NCI-H446 treated with DMSO at 0.1 percent for 48 hours (cell line): ENCODE results near the gene CAPS.
"Not testable (repeated sequence)": the region's sequence is repeated elsewhere in the genome, so short reads cannot be mapped to it uniquely, and the experiment has no call there.

Source experiments
- DNase-seq: peaks from one replicate; lab custom pipeline; 2025; lab: John Stamatoyannopoulos, UW

Gene CAPS

DNA sequence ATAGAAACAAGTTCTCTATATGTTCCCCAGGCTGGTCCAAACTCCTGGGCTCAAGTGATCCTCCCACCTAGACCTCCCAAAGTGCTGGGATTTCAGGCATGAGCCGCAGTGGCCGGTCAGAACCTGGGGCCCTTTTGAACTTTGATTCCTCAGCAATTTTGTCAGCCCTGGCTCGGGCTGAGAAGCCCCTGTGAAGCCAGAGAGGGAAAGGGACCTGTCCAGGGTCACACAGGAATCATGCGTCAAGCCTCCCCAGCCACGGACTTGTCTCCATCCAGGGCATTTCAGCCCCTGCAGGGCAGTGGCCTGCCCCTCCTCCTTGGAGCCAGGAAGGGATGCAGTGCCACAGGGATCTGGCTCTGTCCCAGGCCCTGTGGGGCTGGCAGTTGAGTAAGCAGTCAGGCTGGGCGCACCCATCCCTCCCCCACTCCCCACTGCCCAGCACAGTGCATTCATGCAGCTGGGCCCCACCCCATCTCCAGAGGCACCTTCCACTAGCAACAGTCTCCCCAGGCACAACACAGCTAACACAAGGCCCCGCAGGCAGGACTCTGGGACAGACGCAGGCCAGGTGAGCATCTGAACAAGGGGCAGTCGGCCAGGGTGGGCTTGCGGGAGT, at the start of gene CAPS:
TSS of gene CAPS (plus strand) at position 516 of the 619 bp plus-strand sequence. CDS start 153 bp downstream, outside the sequence.
- no peak for DNase-seq

- DNase-seq: no peak
These were observed 49.1 kb upstream of the CAPS start for GRCh38 chr19:5864725-5865486.

DNA sequence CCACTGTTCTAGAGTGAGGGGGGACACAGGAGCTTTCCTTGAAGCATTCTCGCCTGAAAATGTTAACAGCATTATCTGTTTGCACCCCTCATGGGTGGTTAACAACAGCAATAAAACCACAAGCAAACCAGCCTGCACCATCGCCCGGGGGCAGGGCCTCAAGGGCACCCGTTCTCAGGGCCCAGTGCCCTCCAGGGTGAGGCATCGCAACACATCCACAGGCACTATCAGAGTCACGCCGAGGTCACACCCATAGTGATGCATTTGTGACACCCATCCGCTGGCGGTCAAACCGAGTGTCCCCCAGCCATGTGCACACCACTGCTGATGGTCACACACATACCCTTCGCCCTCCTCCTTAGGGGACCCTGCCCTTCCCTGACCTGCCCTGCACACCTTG, 48.3 kb upstream of the CAPS start:
- no peak for DNase-seq

DNA sequence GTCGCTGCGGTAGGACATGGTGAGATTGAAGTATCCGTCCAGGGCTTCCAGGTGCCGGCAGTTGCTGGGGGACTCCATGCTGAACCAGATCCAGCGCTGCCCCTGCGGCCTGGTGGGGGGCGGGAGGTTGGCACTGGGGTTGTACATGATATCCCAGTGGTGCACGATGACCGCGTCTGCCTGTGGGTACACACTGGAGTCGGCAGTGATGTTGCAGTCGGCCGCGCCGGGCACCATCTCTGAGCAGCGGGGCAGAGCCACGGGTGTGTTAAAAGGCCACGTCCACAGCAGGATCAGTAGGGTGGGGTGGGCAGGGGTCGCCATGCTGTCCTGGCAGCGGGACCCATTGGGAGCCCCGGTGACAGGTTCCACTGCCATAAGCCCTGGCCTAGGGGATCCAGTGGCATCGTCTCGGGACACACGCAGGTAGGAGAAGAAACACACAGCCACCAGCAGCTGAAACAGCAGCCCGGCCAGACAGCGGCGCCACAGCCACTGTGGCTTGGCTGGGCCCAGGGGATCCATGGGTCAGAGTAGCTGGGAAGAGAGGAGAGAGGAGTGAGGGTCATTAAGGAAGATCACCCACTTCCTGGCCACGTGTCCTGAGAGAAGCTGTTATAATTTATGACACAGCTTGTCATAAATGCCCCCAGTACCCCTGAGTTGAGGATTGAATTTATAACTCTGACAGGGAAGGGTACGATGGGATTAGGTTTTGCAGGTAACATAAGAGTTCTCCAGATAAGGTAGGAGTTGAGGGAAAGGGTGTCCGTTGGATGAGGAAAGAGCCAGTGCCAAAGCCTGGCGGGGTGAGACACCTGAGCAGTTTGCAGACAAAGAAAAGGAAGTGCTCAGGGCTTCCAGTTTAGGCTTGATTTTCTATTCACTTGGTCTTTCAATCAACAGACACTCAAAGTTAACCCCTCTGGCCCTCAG, 46.6 kb upstream of the CAPS start:
- DNase-seq: no peak

- no peak for DNase-seq
These were observed 43.1 kb upstream of the CAPS start for GRCh38 chr19:5870986-5871394.

DNA sequence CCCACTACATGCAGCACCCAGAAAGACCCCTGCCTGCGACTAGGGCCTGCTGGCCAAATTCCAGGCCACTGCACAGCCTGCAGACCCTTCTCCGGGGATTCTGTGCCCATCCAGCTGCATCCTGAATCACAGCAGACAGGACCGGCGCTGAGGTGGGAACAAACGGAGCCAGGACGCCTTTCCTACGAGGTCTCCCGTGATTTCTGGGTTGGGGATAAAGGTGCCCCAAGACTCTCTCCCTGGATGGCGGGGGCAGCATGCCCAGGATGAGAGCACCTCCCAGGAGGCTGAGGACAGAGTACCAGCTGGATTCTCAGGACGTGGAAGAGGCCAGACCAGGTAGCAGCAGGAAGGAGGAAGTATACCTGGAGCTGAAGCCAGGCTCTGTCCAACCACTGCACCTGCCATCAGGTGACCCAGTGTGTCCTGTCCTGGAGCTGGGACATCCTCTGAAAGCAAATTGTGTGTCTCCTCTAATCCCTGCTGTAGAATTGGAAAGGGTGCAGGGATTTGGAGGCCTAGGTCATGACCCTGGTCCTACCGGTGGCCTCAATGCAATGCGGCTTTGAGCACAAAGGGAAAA, 40.3 kb upstream of the CAPS start:
- no peak for DNase-seq

- DNase-seq: not testable (repeated sequence)
These were observed 39.6 kb upstream of the CAPS start for GRCh38 chr19:5874496-5874895.

GRCh38 chr19:5877427-5877826, 36.6 kb upstream of the CAPS start:
- no peak for DNase-seq

DNA sequence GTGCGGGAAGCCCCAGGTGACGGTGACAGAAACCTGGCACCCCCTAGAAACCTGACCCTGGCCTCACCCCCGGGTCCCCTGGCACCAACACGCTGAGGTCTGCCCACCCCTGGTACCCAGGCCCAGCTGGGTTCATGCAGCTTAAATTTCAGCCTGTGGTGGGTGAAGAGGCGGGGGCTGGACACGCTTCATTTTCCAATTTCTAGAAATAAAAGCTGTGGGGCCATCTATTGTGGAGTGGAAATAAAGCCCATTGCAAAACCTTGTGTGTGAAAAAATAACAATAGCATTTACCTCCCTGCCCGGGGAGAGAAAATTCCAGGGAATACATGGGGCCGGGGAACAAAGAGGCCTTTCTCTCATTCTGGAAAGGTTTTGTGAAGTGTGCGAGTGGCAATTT, 36.2 kb upstream of the CAPS start:
- no peak for DNase-seq

DNA sequence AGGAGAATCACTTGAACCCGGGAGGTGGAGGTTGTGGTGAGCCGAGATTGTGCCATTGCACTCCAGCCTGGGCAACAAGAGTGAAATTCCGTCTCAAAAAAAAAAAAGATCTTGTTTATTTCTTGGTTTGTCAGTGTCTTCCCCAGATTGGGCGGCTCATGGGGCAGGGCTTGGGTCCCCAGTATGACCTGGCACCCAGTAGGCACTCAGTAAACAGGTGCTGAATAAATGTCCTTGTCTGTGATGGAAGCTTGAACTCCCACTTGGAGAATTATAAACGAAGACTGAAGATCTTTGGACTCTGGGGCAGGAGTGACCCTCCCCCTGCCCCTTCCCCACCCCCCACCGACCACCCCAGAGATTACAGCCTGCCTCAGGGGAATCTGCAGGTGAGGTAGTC, 33.9 kb upstream of the CAPS start:
- no peak for DNase-seq

DNA sequence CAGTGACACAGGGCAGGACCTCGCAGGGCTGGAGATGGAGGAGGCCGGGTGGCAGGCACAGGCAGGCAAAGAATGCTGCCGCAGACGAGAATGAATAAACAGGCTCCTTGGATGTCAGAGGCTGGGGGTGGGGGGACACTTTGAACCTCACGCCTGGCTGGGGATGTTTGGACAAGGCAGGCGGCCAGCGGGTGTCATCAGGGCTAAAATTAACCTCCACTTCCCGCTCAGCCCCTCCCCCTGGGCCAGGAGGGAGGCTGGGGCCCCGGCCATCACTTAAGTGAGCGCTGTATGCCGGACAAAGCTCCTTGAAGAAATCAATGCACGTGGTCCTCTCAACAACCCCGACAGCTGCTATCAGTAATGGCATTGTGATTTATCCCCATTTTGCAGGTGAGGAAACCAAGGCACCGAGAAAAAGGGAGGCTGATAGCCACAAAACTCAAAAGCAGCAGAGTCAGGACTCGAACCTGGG, 33.4 kb upstream of the CAPS start:
- no peak for DNase-seq

DNA sequence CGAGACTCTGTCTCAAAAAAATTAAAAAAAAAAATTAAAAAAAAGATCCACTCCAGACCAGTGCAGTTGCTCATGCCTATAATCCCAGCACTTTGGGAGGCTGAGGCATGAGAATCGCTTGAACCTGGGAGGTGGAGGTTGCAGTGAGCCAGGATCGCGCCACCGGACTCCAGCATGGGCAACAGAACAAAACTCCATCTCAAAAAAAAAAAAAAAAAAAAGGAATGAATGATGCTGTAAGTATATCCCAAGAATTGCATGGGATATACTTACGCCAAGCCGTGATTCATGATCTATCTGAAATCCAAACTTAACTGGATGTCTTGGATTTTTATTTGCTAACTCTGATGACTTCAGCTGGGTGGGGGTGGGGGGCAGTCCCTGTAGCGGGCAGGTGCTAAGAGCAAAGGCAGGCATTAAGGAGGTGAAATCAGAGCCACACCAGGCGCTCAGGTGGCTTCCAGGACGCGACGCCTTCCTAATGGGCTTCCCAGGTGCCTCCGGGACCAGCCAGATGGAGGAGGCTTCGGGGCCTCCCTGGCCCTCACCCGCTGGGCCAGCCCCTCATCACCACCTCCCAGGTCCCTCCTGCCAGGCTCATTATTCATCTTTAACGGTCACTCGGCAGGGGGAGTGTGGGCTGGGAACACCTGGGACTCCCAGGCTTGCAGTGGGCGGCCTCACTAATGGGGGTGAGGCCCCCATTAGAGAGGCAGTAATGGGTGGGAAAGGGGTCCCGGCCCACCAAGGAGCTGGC, 32.3 kb upstream of the CAPS start:
- no peak for DNase-seq

- DNase-seq: no peak
These were observed 31.6 kb upstream of the CAPS start for GRCh38 chr19:5882421-5882968.

DNA sequence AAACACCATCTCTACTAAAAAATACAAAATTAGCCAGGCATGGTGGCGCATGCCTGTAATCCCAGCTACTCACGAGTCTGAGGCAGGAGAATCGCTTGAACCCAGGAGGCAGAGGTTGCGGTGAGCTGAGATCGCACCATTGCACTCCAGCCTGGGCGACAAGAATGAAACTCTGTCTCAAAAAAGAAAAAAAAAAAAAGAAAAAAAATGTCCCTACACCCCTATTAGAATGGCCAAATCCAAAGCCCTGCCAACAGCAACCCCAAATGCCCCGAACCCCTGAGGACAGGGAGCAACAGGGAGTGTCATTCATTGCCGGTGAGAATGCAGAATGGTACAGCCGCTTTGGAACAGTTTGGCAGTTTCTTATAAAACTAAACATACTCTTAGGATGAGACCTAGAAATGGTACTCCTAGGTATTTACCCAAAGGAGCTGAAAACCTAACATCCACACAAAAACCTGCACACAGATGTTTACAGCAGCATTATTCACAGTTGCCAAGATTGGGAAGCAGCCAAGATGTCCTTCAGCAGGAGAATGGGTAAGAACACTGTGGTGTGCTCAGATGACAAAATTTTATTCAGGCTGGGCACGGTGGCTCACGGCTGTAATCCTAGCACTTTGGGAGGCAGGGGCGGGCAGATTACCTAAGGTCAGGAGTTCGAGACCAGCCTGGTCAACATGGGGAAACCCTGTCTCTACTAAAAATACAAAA, 30.7 kb upstream of the CAPS start:
- not testable (repeated sequence) for DNase-seq

DNA sequence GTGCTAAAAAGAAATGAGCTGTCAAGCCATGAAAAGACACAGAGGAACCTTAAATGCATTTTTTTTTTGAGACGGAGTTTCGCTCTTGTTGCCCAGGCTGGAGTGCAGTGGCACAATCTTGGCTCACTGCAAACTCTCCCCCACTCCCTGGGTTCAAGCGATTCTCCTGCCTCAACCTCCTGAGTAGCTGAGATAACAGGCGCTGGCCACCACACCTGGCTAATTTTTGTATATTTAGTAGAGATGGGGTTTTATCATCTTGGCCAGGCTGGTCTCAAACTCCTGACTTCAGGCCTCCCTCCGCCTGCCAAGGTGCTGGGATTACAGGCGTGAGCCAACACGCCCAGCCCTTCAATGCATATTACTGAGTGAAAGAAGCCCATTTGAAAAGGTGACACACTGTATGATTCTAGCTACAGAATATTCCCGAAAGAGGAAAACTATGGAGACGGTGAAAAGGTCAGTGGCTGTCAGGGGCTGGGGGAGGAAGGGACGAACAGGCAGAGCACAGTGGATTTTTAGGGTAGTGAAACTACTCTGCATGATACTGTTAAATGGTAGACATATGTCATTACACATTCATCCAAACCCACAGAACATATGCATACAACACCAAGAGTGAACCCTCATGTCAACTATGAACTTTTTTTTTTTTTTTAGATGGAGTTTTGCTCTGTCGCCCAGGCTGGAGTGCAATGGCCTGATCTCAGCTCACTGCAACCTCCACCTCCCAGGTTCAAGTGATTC, 29.8 kb upstream of the CAPS start:
- not testable (repeated sequence) for DNase-seq

DNA sequence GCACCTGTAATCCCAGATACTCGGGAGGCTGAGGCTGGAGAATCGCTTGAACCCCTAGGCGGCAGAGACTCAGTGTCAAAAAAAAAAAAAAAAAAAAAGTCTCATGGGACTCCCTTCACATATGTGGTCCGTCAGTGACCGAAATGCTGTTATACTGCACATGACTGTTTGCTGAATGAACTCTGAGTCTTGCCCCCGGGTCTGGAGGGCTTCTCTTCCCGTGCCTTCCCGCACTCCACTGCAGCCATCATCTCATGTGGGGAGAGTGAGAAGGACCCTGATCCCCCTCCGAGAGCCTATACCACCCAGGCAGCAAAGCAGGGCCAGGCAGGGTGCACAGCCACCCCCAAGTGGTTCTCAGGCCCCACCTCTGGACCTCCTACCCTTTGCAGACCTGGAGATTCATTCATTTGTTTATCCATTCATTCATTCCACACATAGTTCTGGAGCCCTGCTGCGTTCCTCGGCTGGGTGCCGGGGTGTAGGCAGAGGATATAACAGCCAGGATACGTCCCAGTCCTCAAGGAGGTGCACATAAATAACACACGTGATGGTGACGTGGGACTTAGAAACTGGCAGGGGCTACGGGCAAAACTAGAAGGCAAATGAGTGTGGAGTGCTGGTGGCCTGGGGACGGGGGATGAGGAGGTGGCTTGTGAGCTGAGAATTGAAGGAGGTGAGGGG, 24.6 kb upstream of the CAPS start:
- DNase-seq: no peak

- DNase-seq: no peak
These were observed 24.0 kb upstream of the CAPS start for GRCh38 chr19:5890099-5890498.

GRCh38 chr19:5891572-5891937, 22.5 kb upstream of the CAPS start:
- DNase-seq: no peak
